T-helper 22 cell (primary cell): ENCODE results near the gene WDR53.
"Not testable (repeated sequence)": the region's sequence is repeated elsewhere in the genome, so short reads cannot be mapped to it uniquely, and the experiment has no call there.

Experiments
- DNase-seq: peaks from one replicate; pipeline ENCODE4 v3.0.0-alpha.2; 2020; ENCODE audit warnings: low read depth

Gene WDR53

GRCh38 chr3:196517162-196517800 is 51.1 kb downstream of the WDR53 start:
- no peak for DNase-seq

GRCh38 chr3:196514913-196515621 is 53.3 kb downstream of the WDR53 start, which contains the start of gene SMCO1:
Gene SMCO1 (minus strand): TSS chr3:196515346. CDS start chr3:196515209, 137 bp downstream.
- no peak for DNase-seq

- no peak for DNase-seq
Measured at GRCh38 chr3:196514350-196514716, 54.0 kb downstream of the WDR53 start.

- DNase-seq: no peak
Measured at GRCh38 chr3:196513697-196514349, 54.5 kb downstream of the WDR53 start.

- DNase-seq: not testable (repeated sequence)
Measured at GRCh38 chr3:196511646-196512425, 56.5 kb downstream of the WDR53 start.

GRCh38 chr3:196511108-196511507 is 57.2 kb downstream of the WDR53 start:
- DNase-seq: not testable (repeated sequence)

GRCh38 chr3:196506687-196507086 is 61.7 kb downstream of the WDR53 start:
- no peak for DNase-seq

- no peak for DNase-seq
Measured at GRCh38 chr3:196504556-196504955, 63.8 kb downstream of the WDR53 start.
